ENCODE results near the gene CCR4. TPM values are rescaled to one million over a fixed set of nuclear protein-coding genes. Genes with fewer than 3 reads are reported as not detected.

Gene CCR4
- total RNA-seq, 1 experiment from 2014 or later, result not detected

GRCh38 chr3:33000691-33001385, 49.4 kb downstream of the CCR4 start:
- TF ChIP-seq CTCF (IDR thresholded peaks at IDR 0.05; ENCODE audit: insufficient read depth in 1 of 2, low read depth in 1 of 2, low read length in 1 of 2, severe bottlenecking in 1 of 2, unreplicated experiment in 1 of 2), result no peak
- no peak overlapping the region for H3K4me3 ChIP-seq (ENCODE audit: low read depth, low read length)
- H3K27ac Mint-ChIP-seq (ENCODE audit: unreplicated experiment), result no peak overlapping the region
- no peak for DNase-seq
- no TSS peak for BruUV-seq (replicated peaks)
- no peaks in the 10 kb centered on the region for H3K4me1 Mint-ChIP-seq (ENCODE audit: low read depth, unreplicated experiment)
- ChIA-PET CTCF (no interaction called here), POLR2A (no interaction called here)
- peaks cover 6% of the 10 kb centered on the region for H3K9me3 Mint-ChIP-seq (ENCODE audit: unreplicated experiment)
- intact Hi-C loops (cut with micrococcal nuclease; ENCODE audit: unreplicated experiment), result no loop called here
- H3K36me3 ChIP-seq (ENCODE audit: control insufficient read depth, insufficient read depth, low read length), result peaks cover 2% of the 10 kb centered on the region; the same call in 1 of the 2 replicates
- peaks cover 30% of the 10 kb centered on the region for H3K36me3 Mint-ChIP-seq (ENCODE audit: insufficient read depth, unreplicated experiment)
- no peak overlapping the region for H3K4me3 Mint-ChIP-seq (ENCODE audit: unreplicated experiment)
- H3K27me3 Mint-ChIP-seq (ENCODE audit: insufficient read depth, unreplicated experiment), result no peaks in the 10 kb centered on the region
- no peaks in the 10 kb centered on the region for H3K4me1 ChIP-seq
- H3K27me3 ChIP-seq (replicated peaks; ENCODE audit: control insufficient read depth, insufficient read depth, low read length), result no peaks in the 10 kb centered on the region
- H3K9me3 ChIP-seq, result no peaks in the 10 kb centered on the region

GRCh38 chr3:33001889-33002288, 50.4 kb downstream of the CCR4 start:
- CTCF ChIA-PET, result no interaction called here
- no TSS peak for BruUV-seq (replicated peaks)

GRCh38 chr3:33003308-33003707, 51.9 kb downstream of the CCR4 start:
- no peak overlapping the region for H3K27ac Mint-ChIP-seq (ENCODE audit: unreplicated experiment)
- ChIA-PET CTCF (interaction anchor here (0.7 kb wide), 1 partner anchor 316 kb away, joined by 3 read pairs; no protein-coding TSS in a partner anchor), POLR2A (no interaction called here)
- H3K27me3 ChIP-seq (replicated peaks; ENCODE audit: control insufficient read depth, insufficient read depth, low read length), result no peaks in the 10 kb centered on the region
- DNase-seq, result no peak
- peaks cover 34% of the 10 kb centered on the region for H3K36me3 Mint-ChIP-seq (ENCODE audit: insufficient read depth, unreplicated experiment)
- intact Hi-C loops (cut with micrococcal nuclease; ENCODE audit: unreplicated experiment), result no loop called here
- H3K4me3 Mint-ChIP-seq (ENCODE audit: unreplicated experiment), result no peak overlapping the region
- H3K27me3 Mint-ChIP-seq (ENCODE audit: insufficient read depth, unreplicated experiment), result no peaks in the 10 kb centered on the region
- peaks cover 2% of the 10 kb centered on the region; the same call in 1 of the 2 replicates for H3K36me3 ChIP-seq (ENCODE audit: control insufficient read depth, insufficient read depth, low read length)
- H3K4me1 ChIP-seq, result no peaks in the 10 kb centered on the region
- peaks cover 4% of the 10 kb centered on the region for H3K4me1 Mint-ChIP-seq (ENCODE audit: low read depth, unreplicated experiment)
- H3K4me3 ChIP-seq (ENCODE audit: low read depth, low read length), result no peak overlapping the region
- H3K9me3 ChIP-seq, result no peaks in the 10 kb centered on the region
- BruUV-seq (replicated peaks), result no TSS peak
- TF ChIP-seq CTCF (IDR thresholded peaks at IDR 0.05; ENCODE audit: insufficient read depth in 1 of 2, low read depth in 1 of 2, low read length in 1 of 2, severe bottlenecking in 1 of 2, unreplicated experiment in 1 of 2), result no peak
- peaks cover 6% of the 10 kb centered on the region for H3K9me3 Mint-ChIP-seq (ENCODE audit: unreplicated experiment)

More at GRCh38 chr3:33001889-33002288, 50.4 kb downstream of the CCR4 start:
- no peaks in the 10 kb centered on the region for H3K9me3 ChIP-seq
- H3K9me3 Mint-ChIP-seq (ENCODE audit: unreplicated experiment), result peaks cover 6% of the 10 kb centered on the region
- no peak for TF ChIP-seq CTCF (IDR thresholded peaks at IDR 0.05; ENCODE audit: insufficient read depth in 1 of 2, low read depth in 1 of 2, low read length in 1 of 2, severe bottlenecking in 1 of 2, unreplicated experiment in 1 of 2)
- no peak overlapping the region for H3K27ac Mint-ChIP-seq (ENCODE audit: unreplicated experiment)
- peaks cover 2% of the 10 kb centered on the region; the same call in 1 of the 2 replicates for H3K36me3 ChIP-seq (ENCODE audit: control insufficient read depth, insufficient read depth, low read length)
- no peaks in the 10 kb centered on the region for H3K27me3 Mint-ChIP-seq (ENCODE audit: insufficient read depth, unreplicated experiment)
- H3K4me3 ChIP-seq (ENCODE audit: low read depth, low read length), result no peak overlapping the region
- no peak overlapping the region for H3K4me3 Mint-ChIP-seq (ENCODE audit: unreplicated experiment)
- intact Hi-C loops (cut with micrococcal nuclease; ENCODE audit: unreplicated experiment), result no loop called here
- DNase-seq, result no peak
- H3K4me1 Mint-ChIP-seq (ENCODE audit: low read depth, unreplicated experiment), result no peaks in the 10 kb centered on the region
- POLR2A ChIA-PET, result no interaction called here
- peaks cover 30% of the 10 kb centered on the region for H3K36me3 Mint-ChIP-seq (ENCODE audit: insufficient read depth, unreplicated experiment)
- no peaks in the 10 kb centered on the region for H3K27me3 ChIP-seq (replicated peaks; ENCODE audit: control insufficient read depth, insufficient read depth, low read length)
- no peaks in the 10 kb centered on the region for H3K4me1 ChIP-seq
